KMS-11 (cell line): ENCODE results near the gene DNAJA2.
"Not testable (repeated sequence)": the region's sequence is repeated elsewhere in the genome, so short reads cannot be mapped to it uniquely, and the experiment has no call there.

Source experiments
- H2AFZ ChIP-seq: fragments of 200-600 bp; sonication (generic); 2 replicates; pipeline ENCODE4 v1.6.1; 2016; ENCODE audit warnings: antibody characterized with exemption, mixed run types, low read depth
- H3K27ac ChIP-seq: fragments of 200-600 bp; sonication (generic); 2 replicates; pipeline ENCODE4 v1.6.1; 2016; ENCODE audit warnings: mild to moderate bottlenecking, mixed run types
- H3K27me3 ChIP-seq: fragments of 200-600 bp; sonication (generic); 2 replicates; pipeline ENCODE4 v1.6.1; 2017; ENCODE audit warnings: mild to moderate bottlenecking, low read depth, mixed run types, moderate library complexity; ENCODE audit not compliant: insufficient read depth
- H3K36me3 ChIP-seq: fragments of 200-600 bp; sonication (generic); 2 replicates; pipeline ENCODE4 v1.6.1; 2017; ENCODE audit warnings: mild to moderate bottlenecking, mixed run types; ENCODE audit not compliant: insufficient read depth
- H3K4me1 ChIP-seq: fragments of 200-600 bp; sonication (generic); 2 replicates; pipeline ENCODE4 v1.6.1; 2016; ENCODE audit warnings: mild to moderate bottlenecking, low read depth, mixed run types; ENCODE audit not compliant: poor library complexity, severe bottlenecking
- H3K4me2 ChIP-seq: fragments of 200-600 bp; sonication (generic); 2 replicates; pipeline ENCODE4 v1.7.0; 2016; ENCODE audit warnings: mild to moderate bottlenecking, mixed run types
- H3K4me3 ChIP-seq: fragments of 200-600 bp; sonication (generic); IDR thresholded peaks from 2 replicates; pipeline ENCODE4 v1.6.1; 2017; ENCODE audit warnings: low read depth, low read length, mixed read lengths; ENCODE audit not compliant: insufficient read depth
- H3K79me2 ChIP-seq: fragments of 200-600 bp; sonication (generic); 2 replicates; pipeline ENCODE4 v1.6.1; 2016; ENCODE audit warnings: low read depth, mixed run types; ENCODE audit not compliant: insufficient read depth
- H3K9ac ChIP-seq: fragments of 200-600 bp; sonication (generic); 2 replicates; pipeline ENCODE4 v1.6.1; 2016; ENCODE audit warnings: mild to moderate bottlenecking, mixed run types
- H4K20me1 ChIP-seq: fragments of 200-600 bp; sonication (generic); 2 replicates; pipeline ENCODE4 v1.6.1; 2016; ENCODE audit warnings: mild to moderate bottlenecking, mixed run types; ENCODE audit not compliant: insufficient read depth
- TF ChIP-seq, protein P1 (sequence below): fragments of 200-600 bp; sonication (generic); conservative IDR thresholded peaks from 2 replicates; pipeline ENCODE4 v1.6.1; 2017; ENCODE audit warnings: low read depth, mild to moderate bottlenecking, antibody characterized with exemption, low read length, moderate library complexity, mixed read lengths

DNAJA2 gene

DNA sequence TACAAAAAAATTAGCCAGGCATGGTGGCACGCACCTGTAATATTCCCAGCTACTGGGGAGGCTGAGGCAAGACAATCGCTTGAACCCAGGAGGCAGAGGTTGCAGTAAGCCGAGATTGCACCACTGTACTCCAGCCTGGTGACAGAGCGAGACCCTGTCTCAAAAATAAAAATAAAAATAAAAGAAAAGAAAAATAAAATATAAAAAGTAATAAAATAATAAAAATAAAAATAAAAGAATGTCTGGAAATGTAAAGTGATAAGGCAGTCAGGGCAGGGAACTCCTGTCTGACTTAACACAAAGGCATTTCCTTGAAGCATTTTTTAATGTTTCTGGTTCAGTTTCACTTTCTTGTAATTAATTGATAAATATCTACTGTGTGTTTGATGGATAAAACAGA, 34.7 kb upstream of the DNAJA2 start:
- H3K36me3 ChIP-seq = no peaks in the 10 kb centered on the region
- H3K27me3 ChIP-seq = no peaks in the 10 kb centered on the region
- H3K27ac ChIP-seq = no peak overlapping the region
- no peak overlapping the region for H3K4me3 ChIP-seq
- no peak overlapping the region for H3K4me2 ChIP-seq
- no peaks in the 10 kb centered on the region for H3K4me1 ChIP-seq
- TF ChIP-seq, protein P1, sequence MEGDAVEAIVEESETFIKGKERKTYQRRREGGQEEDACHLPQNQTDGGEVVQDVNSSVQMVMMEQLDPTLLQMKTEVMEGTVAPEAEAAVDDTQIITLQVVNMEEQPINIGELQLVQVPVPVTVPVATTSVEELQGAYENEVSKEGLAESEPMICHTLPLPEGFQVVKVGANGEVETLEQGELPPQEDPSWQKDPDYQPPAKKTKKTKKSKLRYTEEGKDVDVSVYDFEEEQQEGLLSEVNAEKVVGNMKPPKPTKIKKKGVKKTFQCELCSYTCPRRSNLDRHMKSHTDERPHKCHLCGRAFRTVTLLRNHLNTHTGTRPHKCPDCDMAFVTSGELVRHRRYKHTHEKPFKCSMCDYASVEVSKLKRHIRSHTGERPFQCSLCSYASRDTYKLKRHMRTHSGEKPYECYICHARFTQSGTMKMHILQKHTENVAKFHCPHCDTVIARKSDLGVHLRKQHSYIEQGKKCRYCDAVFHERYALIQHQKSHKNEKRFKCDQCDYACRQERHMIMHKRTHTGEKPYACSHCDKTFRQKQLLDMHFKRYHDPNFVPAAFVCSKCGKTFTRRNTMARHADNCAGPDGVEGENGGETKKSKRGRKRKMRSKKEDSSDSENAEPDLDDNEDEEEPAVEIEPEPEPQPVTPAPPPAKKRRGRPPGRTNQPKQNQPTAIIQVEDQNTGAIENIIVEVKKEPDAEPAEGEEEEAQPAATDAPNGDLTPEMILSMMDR = no peak
- no peaks in the 10 kb centered on the region for H4K20me1 ChIP-seq
- no peak overlapping the region for H2AFZ ChIP-seq
- no peak overlapping the region for H3K9ac ChIP-seq
- no peaks in the 10 kb centered on the region for H3K79me2 ChIP-seq

DNA sequence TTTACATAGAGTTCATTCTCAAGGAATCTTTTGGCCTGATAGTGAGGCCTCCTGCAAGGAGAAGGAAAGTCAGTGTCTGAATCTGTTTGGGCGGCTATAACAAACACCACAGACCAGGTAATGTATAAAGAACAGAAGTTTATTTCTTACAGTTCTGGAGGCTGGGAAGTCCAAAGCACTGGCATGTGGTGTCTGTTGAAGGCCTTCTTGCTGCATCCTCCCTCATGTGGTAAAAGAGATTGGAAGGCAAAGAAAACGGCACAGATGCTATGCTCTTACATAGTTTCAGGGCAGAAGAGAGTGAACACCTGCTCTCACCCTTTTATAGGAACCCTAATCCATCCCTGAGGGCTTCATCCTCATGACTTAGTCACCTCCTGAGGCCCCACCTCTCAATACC, 31.2 kb upstream of the DNAJA2 start:
- Histone ChIP-seq H3K4me3 (no peak overlapping the region), H3K9ac (no peak overlapping the region), H3K4me2 (no peak overlapping the region), H4K20me1 (no peaks in the 10 kb centered on the region), H3K4me1 (no peaks in the 10 kb centered on the region), H3K27me3 (no peaks in the 10 kb centered on the region), H3K27ac (no peak overlapping the region), H2AFZ (no peak overlapping the region), H3K36me3 (no peaks in the 10 kb centered on the region), H3K79me2 (no peaks in the 10 kb centered on the region)
- TF ChIP-seq, protein P1 = no peak

DNA sequence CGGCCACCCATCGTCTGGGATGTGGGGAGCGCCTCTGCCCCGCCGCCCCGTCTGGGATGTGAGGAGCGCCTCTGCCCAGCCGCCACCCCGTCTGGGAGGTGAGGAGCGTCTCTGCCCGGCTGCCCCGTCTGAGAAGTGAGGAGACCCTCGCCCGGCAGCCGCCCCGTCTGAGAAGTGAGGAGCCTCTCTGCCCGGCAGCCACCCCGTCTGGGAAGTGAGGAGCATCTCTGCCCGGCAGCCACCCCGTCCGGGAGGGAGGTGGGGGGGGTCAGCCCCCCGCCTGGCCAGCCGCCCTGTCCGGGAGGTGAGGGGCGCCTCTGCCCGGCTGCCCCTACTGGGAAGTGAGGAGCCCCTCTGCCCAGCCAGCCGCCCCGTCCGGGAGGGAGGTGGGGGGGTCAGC, 26.6 kb upstream of the DNAJA2 start:
- H3K4me3 ChIP-seq, H3K27ac ChIP-seq, H3K4me1 ChIP-seq, H3K36me3 ChIP-seq, H2AFZ ChIP-seq, H3K79me2 ChIP-seq, H3K9ac ChIP-seq, H3K4me2 ChIP-seq, H3K27me3 ChIP-seq, H4K20me1 ChIP-seq: not testable (repeated sequence)

DNA sequence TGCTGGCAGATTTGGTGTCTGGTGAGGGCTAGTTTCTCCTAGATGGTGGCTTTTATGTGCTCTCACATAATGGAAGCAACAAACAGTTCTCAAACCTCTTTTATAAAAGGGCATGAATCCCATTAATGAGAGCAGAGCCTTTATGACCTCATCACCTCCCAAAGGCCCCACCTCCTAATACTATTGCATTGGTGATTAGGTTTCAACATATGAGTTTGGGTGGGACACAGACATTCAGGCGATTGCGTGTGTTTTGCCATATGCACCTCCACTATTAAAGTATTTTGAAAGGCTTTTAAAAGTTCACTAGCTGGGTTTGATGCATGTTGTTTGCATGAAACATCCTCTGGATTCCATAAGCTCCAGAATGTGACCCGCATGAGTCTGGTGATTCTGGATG, 24.4 kb upstream of the DNAJA2 start:
- Histone ChIP-seq H3K9ac (no peak overlapping the region), H3K4me2 (no peak overlapping the region), H2AFZ (no peak overlapping the region), H3K36me3 (no peaks in the 10 kb centered on the region), H3K4me3 (no peak overlapping the region), H3K4me1 (peaks cover 8% of the 10 kb centered on the region), H4K20me1 (no peaks in the 10 kb centered on the region), H3K27ac (no peak overlapping the region), H3K27me3 (no peaks in the 10 kb centered on the region), H3K79me2 (no peaks in the 10 kb centered on the region)
- TF ChIP-seq, protein P1 = no peak

DNA sequence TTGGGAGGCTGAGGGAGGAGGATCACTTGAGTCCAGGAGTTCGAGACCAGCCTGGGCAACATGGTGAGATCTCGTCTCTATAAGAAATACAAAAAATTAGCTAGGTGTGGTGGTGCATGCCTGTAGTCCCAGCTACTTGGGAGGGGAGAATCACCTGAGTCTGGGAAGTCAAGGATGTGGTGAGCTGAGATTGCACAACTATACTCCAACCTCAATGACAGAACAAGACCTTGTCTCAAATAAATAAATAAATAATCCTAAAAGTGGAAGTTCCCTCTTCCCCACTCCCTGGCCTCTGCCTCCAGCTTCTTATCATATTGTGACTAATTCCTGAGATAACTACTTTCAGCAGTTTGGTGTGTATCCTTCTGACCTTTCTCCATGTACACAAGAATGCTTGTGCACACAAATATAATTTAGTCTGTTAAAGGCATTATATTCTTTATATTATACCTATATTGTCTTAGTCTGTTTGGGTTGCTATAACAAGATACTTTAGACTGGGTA, 23.5 kb upstream of the DNAJA2 start:
- TF ChIP-seq, protein P1 = no peak
- Histone ChIP-seq H3K4me2 (no peak overlapping the region), H3K27ac (no peak overlapping the region), H3K9ac (no peak overlapping the region), H2AFZ (no peak overlapping the region), H3K4me1 (peaks cover 8% of the 10 kb centered on the region), H3K4me3 (no peak overlapping the region), H3K79me2 (no peaks in the 10 kb centered on the region), H3K36me3 (no peaks in the 10 kb centered on the region), H3K27me3 (no peaks in the 10 kb centered on the region), H4K20me1 (no peaks in the 10 kb centered on the region)
